ENCODE data around the gene PARP3.
"Not testable (repeated sequence)": the region's sequence is repeated elsewhere in the genome, so short reads cannot be mapped to it uniquely, and the experiment has no call there.

PARP3 gene

GRCh38 chr3:51927061-51927977 lies 14.8 kb upstream of the PARP3 start:
- Histone ChIP-seq H3K9me3 (ENCODE audit: control insufficient read depth, insufficient read depth, low read length) (no peaks in the 10 kb centered on the region), H3K27me3 (ENCODE audit: control insufficient read depth, insufficient read depth, low read length) (no peaks in the 10 kb centered on the region), H3K9ac (ENCODE audit: low read depth, low read length) (no peak overlapping the region), H3K36me3 (ENCODE audit: control insufficient read depth, insufficient read depth, low read length) (no peaks in the 10 kb centered on the region), H3K4me1 (ENCODE audit: control insufficient read depth, insufficient read depth, low read length) (no peaks in the 10 kb centered on the region), H3K4me3 (ENCODE audit: low read depth, low read length) (no peak overlapping the region)

GRCh38 chr3:51928438-51928837 lies 13.7 kb upstream of the PARP3 start:
- H3K4me1 ChIP-seq (ENCODE audit: control insufficient read depth, insufficient read depth, low read length), result no peaks in the 10 kb centered on the region
- H3K4me3 ChIP-seq (ENCODE audit: low read depth, low read length), result no peak overlapping the region
- H3K36me3 ChIP-seq (ENCODE audit: control insufficient read depth, insufficient read depth, low read length), result peaks cover 7% of the 10 kb centered on the region
- H3K9ac ChIP-seq (ENCODE audit: low read depth, low read length), result no peak overlapping the region
- no peaks in the 10 kb centered on the region for H3K9me3 ChIP-seq (ENCODE audit: control insufficient read depth, insufficient read depth, low read length)
- H3K27me3 ChIP-seq (ENCODE audit: control insufficient read depth, insufficient read depth, low read length), result no peaks in the 10 kb centered on the region

DNA sequence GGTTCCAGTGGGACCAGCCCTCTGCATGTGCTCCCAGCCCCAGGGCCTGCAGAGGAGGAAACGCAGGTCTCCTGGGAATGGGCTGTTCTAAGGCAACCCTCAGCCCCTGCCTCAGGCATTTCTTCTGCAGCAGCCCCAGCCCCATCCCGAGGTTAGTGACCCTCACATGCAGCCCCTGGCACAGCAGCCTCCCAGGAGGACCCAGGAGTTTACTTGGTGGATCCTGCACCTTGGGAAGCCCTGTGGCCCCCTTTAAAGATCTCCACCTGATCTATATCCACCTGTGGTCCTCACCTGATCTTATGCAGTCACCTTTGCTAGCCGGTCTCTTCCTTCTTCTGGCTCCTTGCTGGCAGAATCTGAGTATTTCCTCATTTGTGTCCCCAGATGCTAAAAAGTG lies 13.2 kb upstream of the PARP3 start:
- H3K4me3 ChIP-seq (ENCODE audit: low read depth, low read length); H3K4me1 ChIP-seq (ENCODE audit: control insufficient read depth, insufficient read depth, low read length); H3K9ac ChIP-seq (ENCODE audit: low read depth, low read length); H3K9me3 ChIP-seq (ENCODE audit: control insufficient read depth, insufficient read depth, low read length); H3K27me3 ChIP-seq (ENCODE audit: control insufficient read depth, insufficient read depth, low read length): not testable (repeated sequence)
- peaks cover 13% of the 10 kb centered on the region for H3K36me3 ChIP-seq (ENCODE audit: control insufficient read depth, insufficient read depth, low read length)

- no peaks in the 10 kb centered on the region for H3K27me3 ChIP-seq (ENCODE audit: control insufficient read depth, insufficient read depth, low read length)
- H3K9ac ChIP-seq (ENCODE audit: low read depth, low read length), result no peak overlapping the region
- no peaks in the 10 kb centered on the region for H3K4me1 ChIP-seq (ENCODE audit: control insufficient read depth, insufficient read depth, low read length)
- H3K4me3 ChIP-seq (ENCODE audit: low read depth, low read length), result no peak overlapping the region
- no peaks in the 10 kb centered on the region for H3K9me3 ChIP-seq (ENCODE audit: control insufficient read depth, insufficient read depth, low read length)
- H3K36me3 ChIP-seq (ENCODE audit: control insufficient read depth, insufficient read depth, low read length), result peaks cover 18% of the 10 kb centered on the region
Observed at GRCh38 chr3:51929420-51930003, 12.7 kb upstream of the PARP3 start.

DNA sequence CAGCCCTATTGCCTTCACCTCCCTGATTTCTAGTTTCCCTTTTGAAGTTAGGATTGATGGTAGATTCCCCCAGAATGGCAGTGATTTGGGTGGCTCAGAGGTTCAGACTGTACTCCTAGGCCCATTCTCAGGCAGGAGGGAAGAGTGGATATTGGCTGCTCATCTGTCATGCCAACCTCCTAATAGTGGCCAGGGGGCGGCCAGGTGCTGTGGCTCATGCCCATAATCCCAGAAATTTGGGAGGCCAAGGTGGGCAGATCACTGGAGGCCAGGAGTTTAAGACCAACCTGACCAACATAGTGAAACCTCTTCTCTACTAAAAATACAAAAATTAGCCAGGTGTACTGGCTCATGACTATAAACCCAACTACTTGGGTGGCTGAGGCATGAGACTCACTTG lies 11.7 kb upstream of the PARP3 start:
- no peak overlapping the region for H3K4me3 ChIP-seq (ENCODE audit: low read depth, low read length)

DNA sequence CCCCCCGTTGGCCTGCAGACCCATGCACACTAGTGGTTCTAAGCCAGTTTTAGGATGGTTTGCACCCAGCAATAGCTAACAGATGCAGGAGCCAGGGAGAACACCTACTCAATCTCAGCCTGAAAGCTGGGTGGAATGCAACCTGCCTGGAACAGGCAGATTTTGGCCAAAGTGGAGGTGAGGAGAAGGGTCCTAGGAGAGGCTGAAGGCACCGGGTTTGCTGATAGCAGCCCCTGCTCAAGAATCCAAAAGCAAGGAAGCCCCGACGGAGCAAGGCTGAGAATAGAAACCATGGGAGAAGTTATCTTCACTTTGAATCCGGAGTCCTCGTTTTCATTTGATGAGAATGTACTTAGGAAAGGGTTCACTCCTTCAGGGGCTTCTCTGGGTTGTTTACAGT lies 10.4 kb upstream of the PARP3 start:
- Histone ChIP-seq H3K27me3 (ENCODE audit: control insufficient read depth, insufficient read depth, low read length) (no peaks in the 10 kb centered on the region), H3K4me1 (ENCODE audit: control insufficient read depth, insufficient read depth, low read length) (no peaks in the 10 kb centered on the region), H3K36me3 (ENCODE audit: control insufficient read depth, insufficient read depth, low read length) (peaks cover 38% of the 10 kb centered on the region), H3K4me3 (ENCODE audit: low read depth, low read length) (no peak overlapping the region), H3K9ac (ENCODE audit: low read depth, low read length) (no peak overlapping the region), H3K9me3 (ENCODE audit: control insufficient read depth, insufficient read depth, low read length) (no peaks in the 10 kb centered on the region)

More for the DNA sequence above, 11.7 kb upstream of the PARP3 start:
- Histone ChIP-seq H3K27me3 (ENCODE audit: control insufficient read depth, insufficient read depth, low read length) (no peaks in the 10 kb centered on the region), H3K4me1 (ENCODE audit: control insufficient read depth, insufficient read depth, low read length) (no peaks in the 10 kb centered on the region), H3K36me3 (ENCODE audit: control insufficient read depth, insufficient read depth, low read length) (peaks cover 27% of the 10 kb centered on the region), H3K9ac (ENCODE audit: low read depth, low read length) (no peak overlapping the region), H3K9me3 (ENCODE audit: control insufficient read depth, insufficient read depth, low read length) (no peaks in the 10 kb centered on the region)

DNA sequence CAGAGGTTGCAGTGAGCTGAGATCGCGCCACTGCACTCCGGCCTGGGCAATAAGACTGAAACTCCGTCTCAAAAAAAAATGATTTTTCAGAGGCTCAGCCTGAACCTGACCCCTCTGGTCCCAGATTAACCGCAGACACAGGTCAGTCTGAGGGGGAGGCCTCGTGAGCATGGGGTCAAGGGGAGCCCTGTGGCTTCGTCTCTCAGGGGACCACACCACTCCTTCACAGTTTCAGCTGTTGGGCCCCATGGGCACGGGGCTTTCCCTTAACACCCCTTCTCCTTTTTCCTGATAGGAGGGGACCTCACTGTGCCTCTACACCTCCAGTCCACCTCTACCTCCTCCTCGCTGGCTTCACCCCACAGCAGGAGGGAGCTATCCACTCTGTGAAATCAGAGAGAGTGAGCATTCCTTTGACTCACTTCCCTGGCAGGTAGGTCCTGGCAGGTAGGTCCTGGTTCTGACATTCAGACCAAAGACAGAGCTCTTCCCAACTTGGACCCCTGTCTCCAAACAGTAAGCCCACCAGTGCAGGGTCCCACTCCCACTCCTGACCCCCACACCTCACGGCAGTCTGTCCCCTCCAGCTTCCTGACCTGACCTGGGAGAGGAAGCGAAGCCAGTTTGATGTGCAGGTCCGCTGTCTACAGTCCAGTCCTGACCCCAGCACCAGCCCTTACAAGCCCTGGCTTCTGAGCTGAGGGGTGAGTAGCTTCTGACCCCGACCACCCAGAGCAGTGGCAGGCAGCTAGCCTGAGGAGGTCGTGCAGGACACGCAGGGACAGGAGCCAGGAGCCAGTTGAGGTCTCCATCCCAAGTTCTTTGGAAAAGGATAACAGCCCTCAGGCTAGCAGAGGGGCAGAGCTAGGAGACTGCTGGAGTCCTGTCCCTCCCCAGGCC lies 9.4 kb upstream of the PARP3 start:
- Histone ChIP-seq H3K9ac (ENCODE audit: low read depth, low read length) (no peak overlapping the region), H3K36me3 (ENCODE audit: control insufficient read depth, insufficient read depth, low read length) (peaks cover 48% of the 10 kb centered on the region), H3K4me1 (ENCODE audit: control insufficient read depth, insufficient read depth, low read length) (no peaks in the 10 kb centered on the region)

DNA sequence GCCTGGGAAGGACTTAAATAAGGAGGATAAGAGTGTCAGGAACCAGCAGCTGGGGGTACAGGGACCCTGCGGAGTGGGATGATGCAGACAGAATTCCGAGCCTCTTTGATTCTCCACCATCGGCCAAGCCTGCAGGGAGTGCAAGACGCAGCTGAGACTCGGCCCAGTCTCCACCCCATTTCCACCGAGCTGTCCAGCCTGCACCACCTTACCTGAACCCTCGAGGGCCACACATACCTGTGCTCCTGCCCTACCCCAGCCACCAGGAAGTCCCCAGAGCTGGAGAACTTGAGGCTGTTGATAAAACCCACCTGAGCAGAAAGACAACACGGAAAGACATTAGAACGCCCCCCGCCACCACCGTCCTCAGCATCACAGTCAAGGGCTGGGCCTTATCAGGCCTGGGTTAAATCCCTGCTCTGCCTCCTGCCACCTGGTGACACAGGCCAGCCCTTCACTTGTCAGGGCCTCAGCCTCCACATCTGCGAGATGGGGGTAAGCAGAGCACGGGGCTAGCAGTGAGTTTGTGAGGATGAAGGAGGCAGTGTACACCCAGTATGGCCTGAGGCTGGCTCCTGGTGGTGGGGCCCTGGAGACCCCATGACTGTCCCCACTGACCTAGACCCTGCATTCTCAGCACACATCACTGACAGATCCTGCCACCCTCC lies 8.6 kb upstream of the PARP3 start:
- no peaks in the 10 kb centered on the region for H3K4me1 ChIP-seq (ENCODE audit: control insufficient read depth, insufficient read depth, low read length)
- peaks cover 53% of the 10 kb centered on the region for H3K36me3 ChIP-seq (ENCODE audit: control insufficient read depth, insufficient read depth, low read length)
- H3K9ac ChIP-seq (ENCODE audit: low read depth, low read length), result no peak overlapping the region
- no peaks in the 10 kb centered on the region for H3K9me3 ChIP-seq (ENCODE audit: control insufficient read depth, insufficient read depth, low read length)
- H3K4me3 ChIP-seq (ENCODE audit: low read depth, low read length), result no peak overlapping the region
- H3K27me3 ChIP-seq (ENCODE audit: control insufficient read depth, insufficient read depth, low read length), result no peaks in the 10 kb centered on the region

More for the DNA sequence above, 9.4 kb upstream of the PARP3 start:
- H3K9me3 ChIP-seq (ENCODE audit: control insufficient read depth, insufficient read depth, low read length), result no peaks in the 10 kb centered on the region
- H3K4me3 ChIP-seq (ENCODE audit: low read depth, low read length), result no peak overlapping the region
- H3K27me3 ChIP-seq (ENCODE audit: control insufficient read depth, insufficient read depth, low read length), result no peaks in the 10 kb centered on the region

- Histone ChIP-seq H3K27me3 (ENCODE audit: control insufficient read depth, insufficient read depth, low read length) (no peaks in the 10 kb centered on the region), H3K9me3 (ENCODE audit: control insufficient read depth, insufficient read depth, low read length) (no peaks in the 10 kb centered on the region), H3K4me3 (ENCODE audit: low read depth, low read length) (no peak overlapping the region), H3K4me1 (ENCODE audit: control insufficient read depth, insufficient read depth, low read length) (no peaks in the 10 kb centered on the region), H3K9ac (ENCODE audit: low read depth, low read length) (no peak overlapping the region), H3K36me3 (ENCODE audit: control insufficient read depth, insufficient read depth, low read length) (peaks cover 53% of the 10 kb centered on the region)
Observed at GRCh38 chr3:51934139-51934850, 7.9 kb upstream of the PARP3 start.

DNA sequence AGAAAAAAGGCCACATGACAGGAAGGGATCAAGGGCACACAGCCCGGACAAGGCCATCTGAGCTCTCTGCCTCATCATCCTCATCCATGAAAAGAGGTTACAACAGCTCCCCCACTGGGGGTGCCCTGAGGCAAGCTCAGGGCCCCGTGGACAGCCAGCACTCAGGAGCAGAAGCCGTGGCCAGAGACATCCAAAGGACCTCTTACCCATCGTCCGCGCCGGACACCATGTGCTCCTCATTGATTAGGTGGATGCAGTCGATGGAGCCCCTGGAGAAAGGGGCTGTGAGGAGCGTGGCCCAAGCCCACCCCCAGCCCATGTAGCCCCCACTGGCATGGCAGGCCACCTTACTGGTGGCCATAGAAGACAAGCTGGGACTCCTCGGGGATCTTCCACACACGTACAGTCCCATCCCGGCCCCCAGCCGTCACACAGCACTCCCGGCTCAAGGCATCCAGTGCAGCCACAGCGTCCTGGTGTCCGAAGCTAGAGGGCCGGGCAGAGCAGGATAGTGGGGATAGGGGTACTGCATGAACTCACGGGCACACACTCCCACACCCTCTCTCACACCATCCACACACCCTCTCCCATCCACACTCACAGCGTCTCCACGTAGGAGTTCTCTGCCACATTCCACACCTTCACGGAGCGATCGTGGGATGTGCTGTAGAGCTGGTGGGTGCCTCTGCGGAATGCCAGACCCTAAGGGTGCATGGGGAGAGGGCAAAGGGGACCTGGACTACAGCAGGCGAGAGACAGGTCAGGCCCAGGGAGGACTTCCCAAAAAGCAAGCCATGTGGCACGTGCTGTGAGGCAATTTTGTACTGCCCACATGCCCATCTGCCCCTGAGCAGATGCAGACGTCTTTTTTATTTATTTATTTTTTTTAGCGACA lies 6.9 kb upstream of the PARP3 start:
- peaks cover 2% of the 10 kb centered on the region for H3K4me1 ChIP-seq (ENCODE audit: control insufficient read depth, insufficient read depth, low read length)
- peaks cover 53% of the 10 kb centered on the region for H3K36me3 ChIP-seq (ENCODE audit: control insufficient read depth, insufficient read depth, low read length)

More for the DNA sequence above, 6.9 kb upstream of the PARP3 start:
- Histone ChIP-seq H3K9me3 (ENCODE audit: control insufficient read depth, insufficient read depth, low read length) (no peaks in the 10 kb centered on the region), H3K9ac (ENCODE audit: low read depth, low read length) (no peak overlapping the region), H3K27me3 (ENCODE audit: control insufficient read depth, insufficient read depth, low read length) (no peaks in the 10 kb centered on the region), H3K4me3 (ENCODE audit: low read depth, low read length) (no peak overlapping the region)

Measured in iPS-15b (cell line).